Measurements from ENCODE around the gene LRBA. TPM values are rescaled to one million over a fixed set of nuclear protein-coding genes. Genes with fewer than 3 reads are reported as not detected.

LRBA gene
- total RNA-seq, 1 experiment from 2014 or later: 55.3 TPM

DNA sequence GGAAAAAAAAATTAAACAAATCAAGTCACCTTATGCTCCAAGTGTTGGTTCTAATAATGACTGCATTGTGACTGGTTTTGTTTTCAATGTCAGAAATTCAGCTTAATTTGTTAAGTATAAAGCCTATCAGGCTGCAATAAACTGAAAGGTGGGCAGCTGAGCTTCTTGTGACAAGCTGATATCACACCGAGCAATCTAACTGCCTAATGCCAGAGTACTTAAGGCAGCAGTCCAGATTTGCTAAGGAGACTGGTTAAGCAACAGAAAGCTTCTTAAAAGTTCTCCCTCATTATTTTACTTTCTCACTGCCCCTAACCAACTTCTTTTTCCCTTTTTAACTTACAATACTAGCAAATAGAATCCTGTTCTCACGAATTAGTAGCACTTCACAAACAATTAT lies 232.2 kb downstream of the LRBA start:
- Histone ChIP-seq H2BK12ac (ENCODE audit: insufficient read length, low read depth, low read length) (no peak overlapping the region), H3K4me1 (ENCODE audit: insufficient read depth, low read length) (peaks cover 4% of the 10 kb centered on the region; the same call in 1 of the 2 replicates), H2BK20ac (ENCODE audit: low read depth, low read length, poor library complexity, severe bottlenecking) (no peak overlapping the region), H3T11ph (ENCODE audit: low read length) (no peak overlapping the region), H4K20me1 (ENCODE audit: control insufficient read depth, insufficient read depth, insufficient read length) (no peaks in the 10 kb centered on the region), H4K5ac (ENCODE audit: insufficient read length, low read depth, low read length) (no peak overlapping the region), H2BK15ac (ENCODE audit: low read depth, low read length) (no peak overlapping the region), H3K14ac (ENCODE audit: insufficient read depth, low read length) (no peak overlapping the region), H4K8ac (replicated peaks; ENCODE audit: insufficient read length, low read depth, low read length) (no peak overlapping the region), H3K23ac (ENCODE audit: insufficient read length, low read depth, low read length) (no peak overlapping the region), H3K4me2 (ENCODE audit: insufficient read depth, insufficient read length, low read length) (no peak overlapping the region), H3K4ac (ENCODE audit: low read depth, low read length) (no peak overlapping the region), H3K56ac (ENCODE audit: insufficient read length, low read depth, low read length) (no peak overlapping the region), H3K79me1 (ENCODE audit: insufficient read depth, low read depth, low read length, poor library complexity, severe bottlenecking) (no peaks in the 10 kb centered on the region), H3K23me2 (ENCODE audit: insufficient read length, low read depth, low read length, poor library complexity, severe bottlenecking) (no peaks in the 10 kb centered on the region), H3K27me3 (ENCODE audit: insufficient read depth, low read length) (no peaks in the 10 kb centered on the region), H2AK5ac (ENCODE audit: insufficient read length, low read length) (no peak overlapping the region), H3K18ac (ENCODE audit: insufficient read length, low read depth, low read length) (no peak overlapping the region), H3K27ac (ENCODE audit: insufficient read length, low read depth, low read length) (no peak overlapping the region), H3K79me2 (ENCODE audit: insufficient read depth, low read length) (no peaks in the 10 kb centered on the region), H3K9me3 (ENCODE audit: control insufficient read depth, low read depth, low read length) (no peaks in the 10 kb centered on the region), H4K91ac (ENCODE audit: insufficient read length, low read depth, low read length) (no peak overlapping the region), H2BK5ac (ENCODE audit: insufficient read length, low read length) (no peak overlapping the region), H2AFZ (ENCODE audit: low read length) (no peak overlapping the region), H3K9ac (ENCODE audit: extremely low read depth, insufficient read length, low read length) (no peak overlapping the region), H2BK120ac (ENCODE audit: low read depth, low read length, poor library complexity, severe bottlenecking) (no peak overlapping the region)
- Mint-ChIP-seq H3K27me3 (ENCODE audit: low read depth) (no peaks in the 10 kb centered on the region), H3K36me3 (ENCODE audit: insufficient read depth in 1 of 3, low read depth in 3 of 3) (peaks cover 0 to 6% (median 5%) of the 10 kb centered on the region in 3 experiments; a peak in 2 of 7 replicates), H3K9me3 (no peaks in the 10 kb centered on the region), H3K27ac (peak overlapping the region in 2 of 3 experiments; percentile 17 to 82; a peak in 2 of 7 replicates), H3K4me1 (peaks cover 19 to 21% of the 10 kb centered on the region in 2 experiments), H3K4me3 (no peak overlapping the region)
- TF ChIP-seq, protein P1, sequence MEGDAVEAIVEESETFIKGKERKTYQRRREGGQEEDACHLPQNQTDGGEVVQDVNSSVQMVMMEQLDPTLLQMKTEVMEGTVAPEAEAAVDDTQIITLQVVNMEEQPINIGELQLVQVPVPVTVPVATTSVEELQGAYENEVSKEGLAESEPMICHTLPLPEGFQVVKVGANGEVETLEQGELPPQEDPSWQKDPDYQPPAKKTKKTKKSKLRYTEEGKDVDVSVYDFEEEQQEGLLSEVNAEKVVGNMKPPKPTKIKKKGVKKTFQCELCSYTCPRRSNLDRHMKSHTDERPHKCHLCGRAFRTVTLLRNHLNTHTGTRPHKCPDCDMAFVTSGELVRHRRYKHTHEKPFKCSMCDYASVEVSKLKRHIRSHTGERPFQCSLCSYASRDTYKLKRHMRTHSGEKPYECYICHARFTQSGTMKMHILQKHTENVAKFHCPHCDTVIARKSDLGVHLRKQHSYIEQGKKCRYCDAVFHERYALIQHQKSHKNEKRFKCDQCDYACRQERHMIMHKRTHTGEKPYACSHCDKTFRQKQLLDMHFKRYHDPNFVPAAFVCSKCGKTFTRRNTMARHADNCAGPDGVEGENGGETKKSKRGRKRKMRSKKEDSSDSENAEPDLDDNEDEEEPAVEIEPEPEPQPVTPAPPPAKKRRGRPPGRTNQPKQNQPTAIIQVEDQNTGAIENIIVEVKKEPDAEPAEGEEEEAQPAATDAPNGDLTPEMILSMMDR (conservative IDR thresholded peaks at IDR 0.05): no peak
- DNase-seq: no peak
- no CpG with 5 or more reads among the region's 2 CpGs for WGBS (ENCODE audit: extremely low coverage, insufficient read length, low lambda C conversion rate)
